Natural killer cell (primary cell): ENCODE measurements around the gene SNAPC4. TPM values are rescaled to one million over a fixed set of nuclear protein-coding genes. Genes with fewer than 3 reads are reported as not detected.

Experiments
- ATAC-seq, 3 donors: fragments of 150-1000 bp in 2 of 3; fragments of 200-7000 bp in 1 of 3; cut with Tn5 transposase; 1 replicate in 1 of 3; 2 replicates in 2 of 3; pipeline ENCODE4 v1.10.0; 2021; ENCODE audit warnings: mild to moderate bottlenecking in 2 of 3, moderate library complexity in 2 of 3
- DNase-seq, 2 donors: peaks; one replicate each; pipeline versions ENCODE4 v3.0.0 to v3.0.0-alpha.2; 2013 to 2021; ENCODE audit warnings: mixed read lengths in 1 of 2
- H3K27ac ChIP-seq: one replicate; pipeline ENCODE4 v1.5.1; 2013; ENCODE audit warnings: mild to moderate bottlenecking, low read length
- H3K27me3 ChIP-seq: one replicate; pipeline ENCODE4 v1.6.1; 2013; ENCODE audit warnings: low read length; ENCODE audit not compliant: control insufficient read depth, insufficient read depth
- H3K36me3 ChIP-seq: one replicate; pipeline ENCODE4 v1.6.1; 2013; ENCODE audit warnings: low read length; ENCODE audit not compliant: control insufficient read depth, insufficient read depth
- H3K4me1 ChIP-seq: one replicate; pipeline ENCODE4 v1.6.1; 2013; ENCODE audit warnings: low read length; ENCODE audit not compliant: control insufficient read depth, insufficient read depth
- H3K4me3 ChIP-seq: one replicate; pipeline ENCODE4 v1.5.1; 2013; ENCODE audit warnings: low read length
- H3K9me3 ChIP-seq: one replicate; pipeline ENCODE4 v1.6.1; 2013; ENCODE audit warnings: low read length; ENCODE audit not compliant: control insufficient read depth, insufficient read depth
- H3K27ac Mint-ChIP-seq, 2 donors: one replicate each; pipeline ENCODE4 v1.8.0; 2022; ENCODE audit warnings: mild to moderate bottlenecking in 2 of 2, mixed read lengths in 2 of 2, moderate library complexity in 1 of 2
- H3K27me3 Mint-ChIP-seq, 2 donors: one replicate each; pipeline ENCODE4 v1.8.0; 2022; ENCODE audit warnings: low read depth in 2 of 2, mixed read lengths in 2 of 2
- H3K36me3 Mint-ChIP-seq: one replicate; pipeline ENCODE4 v1.8.0; 2022; ENCODE audit warnings: mixed read lengths
- H3K4me1 Mint-ChIP-seq, 2 donors: one replicate each; pipeline ENCODE4 v1.8.0; 2022; ENCODE audit warnings: mixed read lengths in 2 of 2
- H3K4me3 Mint-ChIP-seq: one replicate; pipeline ENCODE4 v1.8.0; 2022; ENCODE audit warnings: mild to moderate bottlenecking, moderate library complexity, mixed read lengths
- H3K9me3 Mint-ChIP-seq, 2 donors: one replicate each; pipeline ENCODE4 v1.8.0; 2022; ENCODE audit warnings: mixed read lengths in 2 of 2
- WGBS: methylation state at CpG from one replicate; pipeline ENCODE4 v1.1.7; 2013; ENCODE audit warnings: missing lambda C conversion rate; ENCODE audit not compliant: insufficient coverage; 5-methylcytosine and 5-hydroxymethylcytosine counted together
- intact Hi-C: fragments of 100-400 bp; cut with micrococcal nuclease; formaldehyde crosslinking; loops from one replicate; pipeline ENCODE4 v1.14.2; 2022
- total RNA-seq, 4 donors: library from RNA; stranded (reverse); fragments of 120-200 nt in 1 of 4; gene quantifications; one replicate each; pipeline versions ENCODE4 v1.2.3 to v1.2.4, GENCODE V29; 2013 to 2022
- TF ChIP-seq, protein P1 (sequence below): fragments of 200-600 bp; IDR thresholded peaks from one replicate; pipeline ENCODE4 v1.8.0; 2022; ENCODE audit warnings: antibody characterized with exemption

Gene SNAPC4
- total RNA-seq, 3 donors from 2014 or later (not counting 1 experiment from before 2014, with no cell fraction given), result 9.0 to 11.3 (median 9.4) TPM

GRCh38 chr9:136391737-136392537 is 8.0 kb downstream of the SNAPC4 start:
- Histone ChIP-seq H3K36me3 (peaks cover 62% of the 10 kb centered on the region), H3K27ac (no peak overlapping the region), H3K4me3 (no peak overlapping the region), H3K9me3 (no peaks in the 10 kb centered on the region), H3K4me1 (no peaks in the 10 kb centered on the region), H3K27me3 (no peaks in the 10 kb centered on the region)
- Mint-ChIP-seq H3K4me1 (no peaks in the 10 kb centered on the region), H3K36me3 (no peaks in the 10 kb centered on the region), H3K27ac (no peak overlapping the region), H3K27me3 (no peaks in the 10 kb centered on the region), H3K4me3 (no peak overlapping the region), H3K9me3 (no peaks in the 10 kb centered on the region)
- ATAC-seq (no peak), DNase-seq (no peak)
- intact Hi-C loops, result no loop called here
- 98% methylated on average over 28 of the region's 28 CpGs for WGBS
- TF ChIP-seq, protein P1, sequence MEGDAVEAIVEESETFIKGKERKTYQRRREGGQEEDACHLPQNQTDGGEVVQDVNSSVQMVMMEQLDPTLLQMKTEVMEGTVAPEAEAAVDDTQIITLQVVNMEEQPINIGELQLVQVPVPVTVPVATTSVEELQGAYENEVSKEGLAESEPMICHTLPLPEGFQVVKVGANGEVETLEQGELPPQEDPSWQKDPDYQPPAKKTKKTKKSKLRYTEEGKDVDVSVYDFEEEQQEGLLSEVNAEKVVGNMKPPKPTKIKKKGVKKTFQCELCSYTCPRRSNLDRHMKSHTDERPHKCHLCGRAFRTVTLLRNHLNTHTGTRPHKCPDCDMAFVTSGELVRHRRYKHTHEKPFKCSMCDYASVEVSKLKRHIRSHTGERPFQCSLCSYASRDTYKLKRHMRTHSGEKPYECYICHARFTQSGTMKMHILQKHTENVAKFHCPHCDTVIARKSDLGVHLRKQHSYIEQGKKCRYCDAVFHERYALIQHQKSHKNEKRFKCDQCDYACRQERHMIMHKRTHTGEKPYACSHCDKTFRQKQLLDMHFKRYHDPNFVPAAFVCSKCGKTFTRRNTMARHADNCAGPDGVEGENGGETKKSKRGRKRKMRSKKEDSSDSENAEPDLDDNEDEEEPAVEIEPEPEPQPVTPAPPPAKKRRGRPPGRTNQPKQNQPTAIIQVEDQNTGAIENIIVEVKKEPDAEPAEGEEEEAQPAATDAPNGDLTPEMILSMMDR, result no peak

- WGBS, result 70% methylated on average over 11 of the region's 14 CpGs
- Histone ChIP-seq H3K27me3 (no peaks in the 10 kb centered on the region), H3K9me3 (no peaks in the 10 kb centered on the region), H3K36me3 (peaks cover 48% of the 10 kb centered on the region), H3K27ac (no peak overlapping the region), H3K4me1 (no peaks in the 10 kb centered on the region), H3K4me3 (no peak overlapping the region)
- peaks cover 7% of the 10 kb centered on the region for H3K36me3 Mint-ChIP-seq
- no peak overlapping the region for H3K4me3 Mint-ChIP-seq
- no peaks in the 10 kb centered on the region for H3K9me3 Mint-ChIP-seq
- no peak for ATAC-seq
- peaks cover 10 to 16% of the 10 kb centered on the region in 2 donors for H3K4me1 Mint-ChIP-seq
- TF ChIP-seq, protein P1, result no peak
- H3K27me3 Mint-ChIP-seq, result no peaks in the 10 kb centered on the region
- DNase-seq, result no peak
- intact Hi-C loops, result no loop called here
- H3K27ac Mint-ChIP-seq, result no peak overlapping the region
These were observed 10.6 kb downstream of the SNAPC4 start for GRCh38 chr9:136389396-136389795.

DNA sequence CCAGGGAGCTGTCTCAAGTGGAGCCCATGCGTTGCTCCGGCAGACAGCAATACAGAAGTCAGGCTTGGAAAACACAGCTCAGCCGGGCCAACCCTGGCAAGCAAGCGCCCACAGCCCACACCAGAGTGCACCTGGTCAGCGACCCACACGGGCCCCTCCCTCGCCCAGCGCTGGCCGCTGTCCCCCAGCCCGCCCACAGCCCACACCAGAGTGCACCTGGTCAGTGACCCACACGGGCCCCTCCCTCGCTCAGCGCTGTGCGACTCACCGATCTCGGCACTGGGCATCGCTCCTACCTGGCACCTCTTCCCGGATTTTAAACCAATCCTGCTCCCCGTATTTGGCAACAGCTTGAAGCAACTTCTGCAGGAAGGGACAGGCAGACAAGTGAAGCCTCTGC is 12.8 kb downstream of the SNAPC4 start:
- Mint-ChIP-seq H3K27ac (no peak overlapping the region), H3K4me3 (no peak overlapping the region), H3K27me3 (no peaks in the 10 kb centered on the region), H3K36me3 (peaks cover 13% of the 10 kb centered on the region), H3K4me1 (peaks cover 13 to 16% of the 10 kb centered on the region in 2 donors), H3K9me3 (no peaks in the 10 kb centered on the region)
- Histone ChIP-seq H3K36me3 (peaks cover 40% of the 10 kb centered on the region), H3K4me3 (no peak overlapping the region), H3K4me1 (no peaks in the 10 kb centered on the region), H3K9me3 (no peaks in the 10 kb centered on the region), H3K27ac (no peak overlapping the region), H3K27me3 (no peaks in the 10 kb centered on the region)
- 98% methylated on average over 19 of the region's 19 CpGs for WGBS
- no peak for ATAC-seq
- DNase-seq, result no peak
- TF ChIP-seq, protein P1, result no peak
- intact Hi-C loops, result no loop called here

- H3K36me3 Mint-ChIP-seq, result peaks cover 13% of the 10 kb centered on the region
- ATAC-seq, result no peak
These were observed 14.0 kb downstream of the SNAPC4 start for GRCh38 chr9:136386018-136386417.

More at GRCh38 chr9:136386018-136386417, 14.0 kb downstream of the SNAPC4 start:
- no peak overlapping the region for H3K4me3 Mint-ChIP-seq
- peaks cover 13 to 16% of the 10 kb centered on the region in 2 donors for H3K4me1 Mint-ChIP-seq
- no peak for DNase-seq
- Histone ChIP-seq H3K27ac (no peak overlapping the region), H3K4me1 (no peaks in the 10 kb centered on the region), H3K9me3 (no peaks in the 10 kb centered on the region), H3K4me3 (no peak overlapping the region), H3K27me3 (no peaks in the 10 kb centered on the region), H3K36me3 (peaks cover 42% of the 10 kb centered on the region)
- intact Hi-C loops, result no loop called here
- H3K27me3 Mint-ChIP-seq, result no peaks in the 10 kb centered on the region
- WGBS, result 82% methylated on average over 11 of the region's 13 CpGs
- TF ChIP-seq, protein P1, result no peak
- H3K9me3 Mint-ChIP-seq, result no peaks in the 10 kb centered on the region
- no peak overlapping the region for H3K27ac Mint-ChIP-seq
